Measurements from ENCODE around the gene SYNM. TPM values are rescaled to one million over a fixed set of nuclear protein-coding genes. Genes with fewer than 3 reads are reported as not detected.

Gene SYNM
- total RNA-seq, 1 donor from 2014 or later: 1.1 TPM

- H3K4me1 Mint-ChIP-seq (ENCODE audit: low read depth): peaks cover 2% of the 10 kb centered on the region
- TF ChIP-seq CTCF (IDR thresholded peaks at IDR 0.05; ENCODE audit: unreplicated experiment): peak; percentile 84
- no peak overlapping the region for H3K27ac Mint-ChIP-seq
- peak overlapping the region; percentile 9 for H3K4me3 Mint-ChIP-seq (ENCODE audit: low read depth)
- H3K9me3 Mint-ChIP-seq (ENCODE audit: low read depth): no peaks in the 10 kb centered on the region
- H3K27me3 Mint-ChIP-seq: peaks cover 6% of the 10 kb centered on the region
- DNase-seq (ENCODE audit: low spot score, unreplicated experiment): no peak
- H3K36me3 Mint-ChIP-seq (ENCODE audit: insufficient read depth): no peaks in the 10 kb centered on the region
Measured at GRCh38 chr15:99076555-99077308, 28.1 kb upstream of the SYNM start.

- Mint-ChIP-seq H3K36me3 (ENCODE audit: insufficient read depth) (no peaks in the 10 kb centered on the region), H3K9me3 (ENCODE audit: low read depth) (peaks cover 4% of the 10 kb centered on the region)
Measured at GRCh38 chr15:99082798-99083197, 22.1 kb upstream of the SYNM start.

GRCh38 chr15:99084965-99085364 is 19.9 kb upstream of the SYNM start:
- Mint-ChIP-seq H3K36me3 (ENCODE audit: insufficient read depth) (no peaks in the 10 kb centered on the region), H3K9me3 (ENCODE audit: low read depth) (peaks cover 4% of the 10 kb centered on the region), H3K27me3 (peaks cover 6% of the 10 kb centered on the region), H3K27ac (no peak overlapping the region), H3K4me1 (ENCODE audit: low read depth) (no peaks in the 10 kb centered on the region), H3K4me3 (ENCODE audit: low read depth) (no peak overlapping the region)
- DNase-seq (ENCODE audit: low spot score, unreplicated experiment): no peak
- no peak for TF ChIP-seq CTCF (IDR thresholded peaks at IDR 0.05; ENCODE audit: unreplicated experiment)

More at GRCh38 chr15:99082798-99083197, 22.1 kb upstream of the SYNM start:
- H3K4me3 Mint-ChIP-seq (ENCODE audit: low read depth): no peak overlapping the region
- peaks cover 4% of the 10 kb centered on the region for H3K27me3 Mint-ChIP-seq
- no peak overlapping the region for H3K27ac Mint-ChIP-seq
- no peak for TF ChIP-seq CTCF (IDR thresholded peaks at IDR 0.05; ENCODE audit: unreplicated experiment)
- no peak for DNase-seq (ENCODE audit: low spot score, unreplicated experiment)
- H3K4me1 Mint-ChIP-seq (ENCODE audit: low read depth): no peaks in the 10 kb centered on the region

GRCh38 chr15:99085413-99086326 is 19.2 kb upstream of the SYNM start:
- no peak for DNase-seq (ENCODE audit: low spot score, unreplicated experiment)
- Mint-ChIP-seq H3K27ac (no peak overlapping the region), H3K4me1 (ENCODE audit: low read depth) (no peaks in the 10 kb centered on the region), H3K9me3 (ENCODE audit: low read depth) (peaks cover 4% of the 10 kb centered on the region), H3K36me3 (ENCODE audit: insufficient read depth) (no peaks in the 10 kb centered on the region), H3K4me3 (ENCODE audit: low read depth) (no peak overlapping the region), H3K27me3 (peaks cover 10% of the 10 kb centered on the region)
- TF ChIP-seq CTCF (IDR thresholded peaks at IDR 0.05; ENCODE audit: unreplicated experiment): no peak

- DNase-seq (ENCODE audit: low spot score, unreplicated experiment): no peak
- H3K4me1 Mint-ChIP-seq (ENCODE audit: low read depth): no peaks in the 10 kb centered on the region
- no peak overlapping the region for H3K27ac Mint-ChIP-seq
- no peaks in the 10 kb centered on the region for H3K36me3 Mint-ChIP-seq (ENCODE audit: insufficient read depth)
- H3K9me3 Mint-ChIP-seq (ENCODE audit: low read depth): peaks cover 4% of the 10 kb centered on the region
- peaks cover 10% of the 10 kb centered on the region for H3K27me3 Mint-ChIP-seq
- no peak for TF ChIP-seq CTCF (IDR thresholded peaks at IDR 0.05; ENCODE audit: unreplicated experiment)
- H3K4me3 Mint-ChIP-seq (ENCODE audit: low read depth): no peak overlapping the region
Measured at GRCh38 chr15:99086327-99086667, 18.6 kb upstream of the SYNM start.

Data from progenitor cell of endocrine pancreas (in vitro differentiated cells).